ENCODE results near the gene HEY2. TPM values are rescaled to one million over a fixed set of nuclear protein-coding genes. Genes with fewer than 3 reads are reported as not detected.

The HEY2 gene
- total and polyA plus RNA-seq, 10 donors: 0.59 to 3.7 (median 1.6) TPM

DNA sequence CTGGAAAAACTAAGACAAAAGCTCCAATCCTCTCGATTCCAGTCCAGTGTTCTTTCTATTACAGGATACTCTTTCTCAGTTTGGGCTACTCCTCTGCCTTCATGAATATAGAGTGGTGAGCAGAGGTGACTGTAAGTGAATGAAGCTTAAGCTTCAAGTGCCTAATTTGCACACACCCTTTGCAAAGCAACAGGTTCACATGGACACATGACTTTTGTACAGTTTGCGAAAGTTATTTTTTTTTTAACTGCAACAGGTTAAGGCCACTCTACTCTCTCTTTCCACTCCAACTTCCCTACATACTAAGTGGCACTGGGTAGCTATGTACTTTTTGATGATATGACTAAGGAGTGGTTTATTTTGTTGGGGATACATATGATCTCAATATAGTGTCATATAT, 19.4 kb upstream of the HEY2 start:
- H3K36me3 ChIP-seq: no peaks in the 10 kb centered on the region
- no peaks in the 10 kb centered on the region for H3K4me1 ChIP-seq
- H3K4me3 ChIP-seq: no peak overlapping the region
- no peaks in the 10 kb centered on the region for H3K9me3 ChIP-seq
- no peak for TF ChIP-seq POLR2A (IDR thresholded peaks at IDR 0.05)
- H3K27me3 ChIP-seq (replicated peaks in 1 of 7): peaks cover 0 to 8% (median 0%) of the 10 kb centered on the region in 7 donors
- no peak for DNase-seq
- intact Hi-C loops (cut with DNase I; ENCODE audit: low total_unique reads): no loop called here
- H3K27ac ChIP-seq: no peak overlapping the region
- 88 to 97% (median 90%) methylated on average over 2 of the region's 2 CpGs for WGBS, 5 donors

GRCh38 chr6:125732398-125732797, 17.0 kb upstream of the HEY2 start:
- Histone ChIP-seq H3K27ac (no peak overlapping the region), H3K36me3 (no peaks in the 10 kb centered on the region), H3K4me1 (no peaks in the 10 kb centered on the region), H3K9me3 (no peaks in the 10 kb centered on the region), H3K4me3 (no peak overlapping the region), H3K27me3 (replicated peaks in 1 of 7) (peaks cover 0 to 8% (median 0%) of the 10 kb centered on the region in 7 donors)
- no peak for DNase-seq
- TF ChIP-seq POLR2AphosphoS5 (IDR thresholded peaks at IDR 0.05): no peak
- TF ChIP-seq, protein P1, sequence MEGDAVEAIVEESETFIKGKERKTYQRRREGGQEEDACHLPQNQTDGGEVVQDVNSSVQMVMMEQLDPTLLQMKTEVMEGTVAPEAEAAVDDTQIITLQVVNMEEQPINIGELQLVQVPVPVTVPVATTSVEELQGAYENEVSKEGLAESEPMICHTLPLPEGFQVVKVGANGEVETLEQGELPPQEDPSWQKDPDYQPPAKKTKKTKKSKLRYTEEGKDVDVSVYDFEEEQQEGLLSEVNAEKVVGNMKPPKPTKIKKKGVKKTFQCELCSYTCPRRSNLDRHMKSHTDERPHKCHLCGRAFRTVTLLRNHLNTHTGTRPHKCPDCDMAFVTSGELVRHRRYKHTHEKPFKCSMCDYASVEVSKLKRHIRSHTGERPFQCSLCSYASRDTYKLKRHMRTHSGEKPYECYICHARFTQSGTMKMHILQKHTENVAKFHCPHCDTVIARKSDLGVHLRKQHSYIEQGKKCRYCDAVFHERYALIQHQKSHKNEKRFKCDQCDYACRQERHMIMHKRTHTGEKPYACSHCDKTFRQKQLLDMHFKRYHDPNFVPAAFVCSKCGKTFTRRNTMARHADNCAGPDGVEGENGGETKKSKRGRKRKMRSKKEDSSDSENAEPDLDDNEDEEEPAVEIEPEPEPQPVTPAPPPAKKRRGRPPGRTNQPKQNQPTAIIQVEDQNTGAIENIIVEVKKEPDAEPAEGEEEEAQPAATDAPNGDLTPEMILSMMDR (IDR thresholded peaks at IDR 0.05 in 8 of 11, conservative IDR thresholded peaks at IDR 0.05 in 3 of 11): no peak
- no peak for TF ChIP-seq POLR2A (IDR thresholded peaks at IDR 0.05)
- intact Hi-C loops (cut with DNase I; ENCODE audit: low total_unique reads): no loop called here

DNA sequence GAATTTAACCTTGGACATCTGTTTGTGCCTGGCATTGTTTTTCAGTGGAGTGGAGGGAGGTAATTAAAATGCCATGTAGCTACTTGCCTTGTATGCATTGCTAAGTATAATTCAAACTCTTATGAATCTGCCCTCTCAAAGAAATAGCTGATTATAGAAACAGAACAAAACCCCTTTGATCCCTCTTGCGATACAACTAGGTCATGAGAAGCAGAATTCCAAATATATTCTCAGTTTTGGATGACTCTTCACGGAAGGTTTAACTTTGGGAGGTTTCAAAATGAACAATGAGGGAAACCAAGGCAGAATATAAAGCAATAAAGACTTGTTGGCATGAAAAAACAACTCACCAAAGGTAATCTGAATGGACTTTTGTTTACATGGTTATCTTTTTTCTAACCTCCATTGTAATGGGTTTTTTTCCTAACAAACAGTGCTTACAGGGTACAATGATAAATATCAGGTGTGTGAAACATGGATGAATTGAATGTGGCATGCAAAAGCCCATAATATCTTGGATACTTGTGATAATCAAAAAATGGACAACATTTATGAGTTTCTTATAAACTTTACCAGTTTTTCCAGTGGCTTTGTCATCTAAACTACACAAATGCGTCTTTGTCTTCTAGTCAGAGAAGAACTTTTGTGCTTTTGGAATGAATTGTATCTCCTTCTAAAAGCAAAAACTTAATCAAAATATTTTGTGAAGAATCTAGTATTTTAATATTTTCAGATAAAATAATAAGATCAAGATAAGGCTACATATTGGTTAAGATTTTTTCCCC, 15.7 kb upstream of the HEY2 start:
- WGBS, 5 donors: 85 to 96% (median 88%) methylated on average over 3 of the region's 3 CpGs
- intact Hi-C loops (cut with DNase I; ENCODE audit: low total_unique reads): no loop called here
- Histone ChIP-seq H3K36me3 (no peaks in the 10 kb centered on the region), H3K4me3 (no peak overlapping the region), H3K27me3 (replicated peaks in 1 of 7) (peaks cover 0 to 8% (median 0%) of the 10 kb centered on the region in 7 donors), H3K4me1 (no peaks in the 10 kb centered on the region), H3K9me3 (no peaks in the 10 kb centered on the region), H3K27ac (no peak overlapping the region)
- DNase-seq: no peak
- TF ChIP-seq, protein P1 (IDR thresholded peaks at IDR 0.05 in 8 of 11, conservative IDR thresholded peaks at IDR 0.05 in 3 of 11): no peak
- no peak for TF ChIP-seq POLR2A (IDR thresholded peaks at IDR 0.05)
- TF ChIP-seq POLR2AphosphoS5 (IDR thresholded peaks at IDR 0.05): no peak

- Histone ChIP-seq H3K4me1 (no peaks in the 10 kb centered on the region), H3K9me3 (no peaks in the 10 kb centered on the region), H3K36me3 (no peaks in the 10 kb centered on the region), H3K27ac (no peak overlapping the region), H3K27me3 (replicated peaks in 1 of 7) (peaks cover 0 to 8% (median 0%) of the 10 kb centered on the region in 7 donors), H3K4me3 (no peak overlapping the region)
- DNase-seq: no peak
- intact Hi-C loops (cut with DNase I; ENCODE audit: low total_unique reads): no loop called here
- TF ChIP-seq, protein P1 (IDR thresholded peaks at IDR 0.05 in 8 of 11, conservative IDR thresholded peaks at IDR 0.05 in 3 of 11): no peak
- TF ChIP-seq POLR2AphosphoS5 (IDR thresholded peaks at IDR 0.05) (no peak), POLR2A (IDR thresholded peaks at IDR 0.05) (no peak)
These were observed 11.2 kb upstream of the HEY2 start for GRCh38 chr6:125738276-125738675.
